T-helper 2 cell (primary cell): ENCODE results near the gene TIGAR.

Experiments
- DNase-seq, 5 experiments: peaks; one replicate each; pipeline versions ENCODE4 v3.0.0 to v3.0.0-alpha.2; 2012 to 2022

Gene TIGAR

GRCh38 chr12:4307593-4308333 lies 13.2 kb upstream of the TIGAR start:
- DNase-seq = peak in 1 of 5 experiments; percentile 24

GRCh38 chr12:4308334-4308950 lies 12.6 kb upstream of the TIGAR start:
- DNase-seq = no peak

DNA sequence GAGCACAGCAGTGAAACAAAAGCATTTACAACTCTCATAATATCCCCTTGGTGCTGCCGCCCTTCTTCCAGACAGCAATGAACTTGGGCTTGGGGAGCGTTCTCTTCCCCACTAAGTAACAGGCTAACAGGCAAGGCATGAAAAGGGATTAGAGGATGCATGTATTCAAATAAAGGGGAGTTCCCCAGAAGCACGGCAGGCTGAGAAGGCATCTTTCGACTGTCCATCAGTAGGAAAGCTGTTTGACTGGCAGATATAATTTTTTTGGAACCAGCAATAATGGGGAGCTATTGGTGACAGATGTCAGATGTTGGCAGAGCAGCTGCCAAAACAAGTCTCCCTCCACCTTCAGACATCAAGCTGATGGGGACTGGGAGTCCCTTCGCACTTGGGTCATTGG lies 9.2 kb upstream of the TIGAR start:
- DNase-seq = no peak

- DNase-seq = no peak
Measured at GRCh38 chr12:4312251-4312650, 8.8 kb upstream of the TIGAR start.

GRCh38 chr12:4320497-4320852 lies 538 bp upstream of the TIGAR start:
- peak in 1 of 5 experiments; percentile 17 for DNase-seq

GRCh38 chr12:4322726-4323125 lies 1.7 kb downstream of the TIGAR start:
- DNase-seq = peak in 1 of 5 experiments; percentile 32

DNA sequence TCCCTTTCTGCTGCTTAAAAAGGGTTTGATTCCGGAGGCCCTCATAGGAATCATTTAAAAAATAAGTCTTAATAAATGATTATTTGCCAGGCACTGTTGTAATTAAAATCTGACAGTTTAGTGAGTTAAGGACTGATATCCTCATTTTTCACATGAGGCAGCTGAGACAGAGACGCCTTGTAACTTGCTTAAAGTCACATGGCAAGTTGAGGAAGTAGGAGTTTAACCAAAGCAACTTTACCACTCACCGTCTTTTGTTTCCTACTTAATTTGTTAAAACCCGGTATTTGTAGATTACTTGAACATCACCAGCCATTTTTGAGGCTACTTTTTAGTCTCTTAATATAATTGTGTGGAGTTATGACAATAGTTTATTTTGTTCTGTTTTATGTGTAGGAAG lies 2.4 kb downstream of the TIGAR start:
- no peak for DNase-seq

DNA sequence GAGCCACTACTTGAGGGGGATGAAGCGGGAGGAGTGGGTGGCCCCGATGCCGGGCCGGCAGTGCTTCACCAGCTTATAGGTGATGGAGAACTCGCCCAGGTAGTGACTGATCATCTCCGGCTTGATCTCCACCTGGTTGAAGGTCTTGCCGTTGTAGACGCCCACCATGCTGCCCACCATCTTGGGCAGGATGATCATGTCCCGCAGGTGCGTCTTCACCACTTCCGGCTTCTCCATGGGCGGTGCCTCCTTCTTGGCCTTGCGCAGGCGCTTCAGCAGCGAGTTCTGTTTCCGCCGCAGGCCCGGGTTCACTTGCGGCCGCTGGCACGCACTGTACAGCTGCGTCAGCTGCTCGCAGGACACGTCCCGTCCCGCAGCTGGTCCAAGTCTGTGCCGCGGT lies 3.4 kb downstream of the TIGAR start:
- no peak for DNase-seq

- DNase-seq = no peak
Measured at GRCh38 chr12:4325966-4326365, 5.0 kb downstream of the TIGAR start.

GRCh38 chr12:4327293-4327692 lies 6.3 kb downstream of the TIGAR start:
- no peak for DNase-seq

GRCh38 chr12:4330203-4330602 lies 9.2 kb downstream of the TIGAR start:
- DNase-seq = no peak

DNA sequence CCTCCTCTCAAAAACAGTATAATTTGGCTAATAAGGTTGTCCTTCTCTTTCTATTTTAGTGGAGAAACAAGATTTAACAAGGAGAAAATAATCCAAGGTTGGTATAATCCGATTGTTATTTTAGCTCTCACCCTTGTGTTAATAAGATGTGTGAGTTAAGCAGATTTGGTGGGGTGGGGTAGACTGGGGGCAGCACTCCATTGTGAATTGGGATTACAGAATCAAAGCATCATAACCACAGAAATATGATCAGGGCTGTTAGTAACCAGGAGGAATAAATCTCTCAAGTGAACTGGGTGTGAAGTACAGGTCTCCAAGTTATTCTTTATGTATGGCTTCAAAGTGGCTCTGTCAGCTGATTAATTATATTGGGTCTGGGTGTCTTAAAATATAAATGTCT lies 10.2 kb downstream of the TIGAR start:
- no peak for DNase-seq

- no peak for DNase-seq
Measured at GRCh38 chr12:4331842-4332241, 10.8 kb downstream of the TIGAR start.

GRCh38 chr12:4346931-4347330 lies 25.9 kb downstream of the TIGAR start:
- DNase-seq = no peak

DNA sequence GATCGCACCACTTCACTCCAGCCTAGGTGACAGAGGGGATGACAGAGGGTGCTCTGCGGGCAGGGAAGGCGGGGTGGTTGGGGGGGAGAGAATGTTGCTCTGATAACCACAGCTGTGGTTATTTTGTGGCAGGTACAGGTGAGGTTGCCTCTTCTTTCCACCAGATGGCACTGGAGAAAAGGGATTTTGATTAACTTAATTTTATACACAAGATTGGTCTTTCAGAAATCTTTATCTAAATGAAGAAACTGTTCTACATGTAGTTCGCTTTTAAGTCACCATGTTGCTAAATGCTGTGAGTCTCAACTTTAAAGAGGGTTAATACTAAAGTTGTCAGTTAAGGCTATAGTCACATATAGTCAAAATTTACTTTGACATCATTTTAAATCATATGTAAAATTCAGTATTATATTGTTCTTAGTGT lies 32.8 kb downstream of the TIGAR start:
- DNase-seq = peak in 3 of 5 experiments; percentile 39 to 73 (median 51)

DNA sequence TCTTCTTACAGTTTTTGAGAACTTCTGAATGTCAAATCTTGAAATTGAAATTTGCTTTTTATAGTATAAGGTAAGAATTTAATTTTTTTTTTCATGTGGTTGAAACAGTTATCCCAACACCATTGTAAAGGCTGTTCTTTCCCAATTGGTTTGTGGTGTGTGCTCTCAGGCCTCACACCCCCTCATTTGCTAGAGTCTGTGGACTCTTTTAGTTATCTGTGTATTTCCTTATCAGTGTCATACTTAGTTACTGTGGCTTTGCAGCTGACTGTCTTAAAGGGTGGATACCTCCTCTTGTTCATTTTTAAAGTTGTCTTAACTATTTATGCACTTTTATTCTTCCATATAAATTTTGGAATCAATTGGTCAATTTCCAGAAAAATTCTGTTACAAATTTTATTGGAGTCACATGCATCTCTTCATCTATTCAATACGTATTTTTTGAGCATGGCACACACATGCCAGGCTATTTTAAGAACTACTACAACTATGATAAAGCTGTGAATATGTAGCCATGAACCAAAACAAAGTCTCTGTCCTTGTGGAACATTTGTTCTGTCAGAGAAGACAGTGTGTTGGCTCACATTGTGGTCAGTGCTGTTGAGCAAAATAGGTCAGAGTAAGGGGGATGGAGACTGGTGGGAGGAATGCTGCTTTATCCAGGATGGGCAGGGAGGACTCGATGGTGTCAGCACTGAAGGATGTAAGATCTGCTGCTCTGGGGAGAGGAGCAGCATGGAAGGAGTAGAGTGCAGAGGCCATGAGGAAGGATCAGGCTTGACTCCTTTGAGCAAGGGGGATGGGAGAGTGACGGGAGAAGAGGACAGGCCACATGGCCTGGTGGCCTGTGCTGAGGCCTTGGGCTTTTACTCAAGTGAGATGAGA lies 34.4 kb downstream of the TIGAR start:
- no peak for DNase-seq

DNA sequence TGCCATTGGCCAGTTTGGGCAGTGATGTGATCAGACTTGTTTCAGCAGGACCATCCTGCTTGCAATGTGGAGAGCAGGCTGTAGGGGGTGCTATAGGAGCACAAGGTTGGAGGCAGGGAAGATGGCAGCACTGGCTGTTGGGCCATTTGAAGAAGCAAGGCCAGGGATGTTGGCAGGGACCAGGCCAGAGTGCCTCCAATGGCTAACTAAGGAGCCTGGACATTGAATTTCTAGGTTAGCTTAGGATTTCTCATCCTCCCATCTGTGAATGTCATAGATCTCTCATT lies 35.0 kb downstream of the TIGAR start:
- peak in 3 of 5 experiments; percentile 18 to 60 (median 29) for DNase-seq

- no peak for DNase-seq
Measured at GRCh38 chr12:4366090-4366489, 45.1 kb downstream of the TIGAR start.

GRCh38 chr12:4369548-4369947 lies 48.5 kb downstream of the TIGAR start:
- DNase-seq = no peak

DNA sequence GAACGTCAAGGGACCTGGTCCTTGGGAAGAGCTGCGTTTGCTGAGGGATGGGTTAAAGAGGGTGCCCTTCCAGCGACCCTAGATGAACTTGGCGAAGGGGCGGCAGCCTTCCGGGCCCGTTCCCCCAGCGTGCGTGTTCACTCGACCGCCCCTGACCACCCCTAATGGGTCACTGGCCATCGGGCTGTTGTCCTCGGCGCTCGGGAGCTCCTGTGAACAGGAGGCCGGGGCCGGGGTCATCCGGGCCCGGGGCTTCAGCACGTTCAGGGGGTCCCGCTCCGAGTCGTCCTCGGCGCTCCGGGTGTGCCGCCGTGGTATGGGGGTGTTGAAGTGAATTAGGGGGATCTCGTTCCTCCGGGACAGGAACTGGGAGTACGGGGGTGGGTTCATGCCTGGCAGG lies 49.3 kb downstream of the TIGAR start:
- no peak for DNase-seq

DNA sequence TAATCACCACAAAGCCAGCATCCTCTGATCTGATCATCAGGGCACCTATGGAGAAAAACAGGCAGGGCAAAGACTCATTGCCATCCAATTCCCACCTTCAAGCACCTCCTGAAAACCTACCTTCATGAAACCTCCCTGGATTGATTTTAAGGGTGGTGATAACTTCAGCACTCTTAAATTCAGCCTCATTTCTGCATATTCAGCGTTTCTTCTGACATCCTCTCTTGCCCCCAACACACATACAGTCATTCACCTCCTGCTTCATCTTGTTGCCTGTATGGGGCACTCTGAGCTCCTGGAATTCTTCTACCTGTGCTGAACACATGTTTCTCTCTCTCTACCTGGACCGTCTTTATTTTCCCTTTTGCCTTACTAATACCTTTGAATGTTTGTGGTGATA lies 51.6 kb downstream of the TIGAR start:
- no peak for DNase-seq

DNA sequence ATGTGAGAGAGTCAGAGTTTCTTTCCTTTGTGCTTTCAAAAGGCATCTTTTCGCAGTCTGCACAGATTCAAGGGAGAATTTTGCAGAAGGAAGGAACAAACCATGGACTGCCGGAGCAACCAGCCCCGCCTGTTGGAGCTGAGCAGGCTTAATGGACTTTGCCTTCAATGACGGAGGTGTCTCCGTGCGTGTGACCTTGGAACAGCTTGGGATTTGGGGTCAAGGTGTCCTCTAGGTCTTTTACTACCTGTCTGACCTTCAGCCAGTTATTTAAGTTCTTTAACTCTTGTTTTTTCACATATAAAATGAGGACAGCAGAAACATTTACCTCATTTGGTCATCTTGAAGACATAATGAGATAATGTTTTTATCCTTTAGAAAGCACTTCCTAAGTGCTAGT lies 54.4 kb downstream of the TIGAR start:
- DNase-seq = no peak

- DNase-seq = no peak
Measured at GRCh38 chr12:4378772-4379171, 57.8 kb downstream of the TIGAR start.

GRCh38 chr12:4379405-4379804 lies 58.4 kb downstream of the TIGAR start, which contains the start of gene FGF23:
Gene FGF23 (minus strand): TSS chr12:4379712. CDS start chr12:4379582, 130 bp downstream.
- no peak for DNase-seq
